ENCODE results near the gene KISS1R.
"Not testable (repeated sequence)": the region's sequence is repeated elsewhere in the genome, so short reads cannot be mapped to it uniquely, and the experiment has no call there.

The KISS1R gene

DNA sequence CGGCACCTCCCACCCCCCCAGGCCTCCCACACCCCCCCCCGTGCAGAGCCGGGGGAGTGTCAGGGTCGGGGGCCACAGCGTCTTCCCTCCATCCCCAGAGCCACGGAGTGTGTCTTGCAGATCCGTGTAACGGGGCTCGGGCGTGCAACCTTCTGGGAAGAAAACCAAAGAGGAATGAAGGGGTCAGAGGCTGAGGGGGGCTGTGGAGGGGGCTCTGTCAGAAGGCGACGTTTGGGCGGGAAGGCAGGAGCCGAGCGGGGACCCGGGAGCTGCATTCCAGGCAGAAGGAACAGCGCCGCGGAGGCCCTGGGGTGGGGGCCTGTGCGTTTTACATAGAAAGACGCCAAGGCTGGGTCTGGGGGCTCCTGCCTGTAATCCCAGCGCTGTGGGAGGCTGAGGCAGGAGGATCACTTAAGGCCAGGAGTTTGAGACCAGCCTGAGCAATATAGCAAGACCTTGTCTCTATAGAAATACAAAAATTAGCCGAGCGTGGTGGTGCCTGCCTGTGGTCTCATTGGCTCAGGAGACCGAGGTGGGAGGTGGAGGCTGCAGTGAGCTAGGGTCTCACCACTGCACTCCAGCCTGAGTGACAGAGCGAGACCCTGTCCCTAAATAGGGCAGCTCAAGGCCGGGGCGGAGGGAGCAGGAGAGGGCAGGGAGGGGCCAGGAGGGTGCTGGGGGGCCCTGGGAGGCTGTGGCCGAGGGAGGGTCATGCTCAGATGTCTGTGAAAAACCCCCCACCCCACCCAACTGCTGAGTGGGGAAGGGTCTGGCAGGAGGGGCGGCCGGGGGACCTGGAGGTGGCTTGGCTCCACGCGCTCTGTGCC, 36.5 kb downstream of the KISS1R start:
- DNase-seq (ENCODE audit: low spot score), result no peak

DNA sequence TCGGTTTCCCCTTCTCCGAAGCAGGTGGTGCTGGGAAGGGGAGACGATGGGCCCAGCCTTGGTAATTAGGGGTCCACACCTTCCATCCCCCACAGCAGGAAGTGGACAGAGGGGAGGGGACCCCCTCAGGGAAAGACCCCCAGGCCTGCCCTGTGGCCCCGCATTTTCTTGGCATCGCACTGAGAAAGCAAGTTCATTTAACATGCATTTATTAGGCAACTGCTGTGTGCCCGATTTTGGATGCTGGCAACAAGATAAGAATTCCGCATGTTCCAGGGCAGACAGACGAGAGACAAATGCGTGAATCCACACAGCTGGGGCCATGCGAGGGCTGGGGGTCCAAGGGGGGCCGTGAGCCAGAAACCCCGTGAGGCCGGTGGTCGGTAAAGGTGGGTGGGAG, 37.1 kb downstream of the KISS1R start:
- no peak for DNase-seq (ENCODE audit: low spot score)

GRCh38 chr19:954672-955494, 37.8 kb downstream of the KISS1R start:
- no peak for DNase-seq (ENCODE audit: low spot score)

- DNase-seq (ENCODE audit: low spot score), result no peak
These were observed 39.0 kb downstream of the KISS1R start for GRCh38 chr19:955803-956765.

DNA sequence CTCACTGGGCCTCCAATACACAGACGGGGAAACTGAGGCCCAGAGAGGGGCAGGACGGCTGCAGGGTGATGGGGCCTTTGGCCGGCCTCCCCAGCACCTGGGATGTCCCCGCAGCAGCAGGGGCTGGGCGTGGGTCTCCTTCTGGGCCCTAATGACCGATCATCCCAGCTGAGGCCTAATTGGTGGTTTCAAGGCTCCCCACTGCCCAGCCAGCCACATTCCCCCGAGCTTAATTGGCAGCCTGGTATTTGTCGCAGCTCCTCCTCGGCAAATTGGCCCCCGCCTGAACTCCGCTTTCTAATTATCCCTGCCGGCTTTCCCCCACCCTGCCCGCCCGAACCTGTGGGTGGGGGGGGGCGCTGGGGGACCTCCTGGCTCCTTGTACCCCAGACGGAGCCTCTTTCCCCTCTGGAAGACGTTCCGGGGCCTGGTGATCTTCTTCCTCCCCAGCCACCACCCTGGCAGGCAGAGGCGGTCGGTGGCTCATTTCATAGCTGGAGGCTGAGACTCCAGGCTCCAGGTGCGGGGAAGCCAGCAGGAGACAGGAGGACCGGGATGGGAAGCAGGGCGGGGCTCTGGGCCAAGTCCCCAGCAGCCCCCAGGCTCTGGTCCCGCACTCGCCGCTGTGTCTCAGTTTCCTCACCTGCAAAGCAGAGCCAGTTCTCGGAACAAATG, 39.8 kb downstream of the KISS1R start:
- no peak for DNase-seq (ENCODE audit: low spot score)

GRCh38 chr19:957578-957977, 40.4 kb downstream of the KISS1R start:
- DNase-seq (ENCODE audit: low spot score), result not testable (repeated sequence)

DNA sequence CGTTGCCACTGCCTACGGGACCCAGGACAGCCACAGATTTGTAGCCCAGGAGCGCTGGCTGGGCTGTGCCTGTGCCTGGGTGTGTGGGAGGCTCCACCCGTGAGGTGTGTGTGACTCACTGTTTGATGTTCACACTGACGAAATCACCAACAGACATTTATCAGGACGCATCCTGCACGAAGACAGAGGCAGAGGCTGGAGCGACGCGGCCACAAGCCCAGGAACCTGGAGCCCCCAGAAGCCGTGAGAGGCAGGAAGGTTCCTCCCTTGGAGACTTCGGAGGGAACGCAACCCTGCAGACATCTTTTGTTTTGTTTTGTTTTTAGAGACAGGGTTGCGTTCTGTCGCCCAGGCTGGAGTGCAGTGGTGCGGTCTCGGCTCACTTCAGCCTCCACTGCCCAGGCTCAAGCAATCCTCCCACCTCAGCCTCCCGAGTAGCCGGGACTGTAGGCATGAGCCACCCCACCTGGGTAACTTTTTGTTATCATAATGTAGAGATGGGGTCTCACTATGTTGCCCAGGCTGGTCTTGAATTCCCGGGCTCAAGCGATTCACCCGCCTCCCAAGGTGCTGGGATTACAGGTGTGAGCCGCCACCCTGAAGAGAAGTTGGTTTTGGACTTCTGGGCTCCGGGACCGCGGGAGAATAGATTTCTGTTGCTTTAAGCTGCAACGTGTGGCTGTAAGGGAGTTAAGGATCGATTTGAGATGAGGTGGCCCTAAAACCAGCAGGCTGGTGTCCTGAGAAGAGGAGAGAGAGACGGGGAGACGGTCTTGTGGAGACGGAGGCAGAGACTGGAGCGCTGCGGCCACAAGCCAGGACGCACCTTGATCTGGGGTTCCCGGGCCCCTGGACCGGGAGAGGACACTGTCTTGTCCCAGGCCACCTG, 42.1 kb downstream of the KISS1R start:
- DNase-seq (ENCODE audit: low spot score), result no peak

DNA sequence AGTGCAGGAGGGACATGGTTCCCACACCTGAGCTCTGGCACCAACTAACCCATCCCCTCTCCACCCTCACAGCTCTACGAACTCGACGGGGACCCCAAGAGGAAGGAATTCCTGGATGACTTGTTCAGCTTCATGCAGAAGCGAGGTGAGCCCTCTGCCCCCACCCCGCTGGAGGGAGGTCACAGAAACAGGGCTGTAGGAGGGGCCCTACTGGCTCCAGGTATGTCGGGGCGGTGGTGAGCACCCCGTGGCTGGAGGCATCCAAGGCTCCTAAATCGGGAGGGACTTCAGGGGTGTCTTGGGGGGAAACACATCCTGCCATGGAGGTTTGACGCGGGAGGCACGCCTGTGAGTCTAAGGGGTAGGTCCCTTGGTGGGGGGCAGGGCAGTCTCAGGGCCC, 42.9 kb downstream of the KISS1R start:
- DNase-seq (ENCODE audit: low spot score), result no peak

DNA sequence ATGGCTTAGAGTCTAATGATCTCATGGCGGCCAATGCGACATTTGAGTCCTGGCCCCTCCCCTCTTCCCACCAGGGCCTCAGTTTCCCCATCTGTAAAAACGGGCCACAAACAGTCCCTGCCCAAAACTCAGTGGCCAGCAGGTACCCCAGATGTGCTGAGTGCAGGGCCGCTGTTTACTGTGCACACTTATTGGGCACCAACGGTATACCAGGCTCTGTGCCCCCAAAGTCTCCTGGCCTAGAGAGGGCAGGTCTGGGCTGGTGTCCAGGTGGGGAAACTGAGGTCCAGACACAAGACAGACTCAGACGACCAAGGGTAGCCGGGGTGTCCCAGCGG, 43.4 kb downstream of the KISS1R start:
- no peak for DNase-seq (ENCODE audit: low spot score)

DNA sequence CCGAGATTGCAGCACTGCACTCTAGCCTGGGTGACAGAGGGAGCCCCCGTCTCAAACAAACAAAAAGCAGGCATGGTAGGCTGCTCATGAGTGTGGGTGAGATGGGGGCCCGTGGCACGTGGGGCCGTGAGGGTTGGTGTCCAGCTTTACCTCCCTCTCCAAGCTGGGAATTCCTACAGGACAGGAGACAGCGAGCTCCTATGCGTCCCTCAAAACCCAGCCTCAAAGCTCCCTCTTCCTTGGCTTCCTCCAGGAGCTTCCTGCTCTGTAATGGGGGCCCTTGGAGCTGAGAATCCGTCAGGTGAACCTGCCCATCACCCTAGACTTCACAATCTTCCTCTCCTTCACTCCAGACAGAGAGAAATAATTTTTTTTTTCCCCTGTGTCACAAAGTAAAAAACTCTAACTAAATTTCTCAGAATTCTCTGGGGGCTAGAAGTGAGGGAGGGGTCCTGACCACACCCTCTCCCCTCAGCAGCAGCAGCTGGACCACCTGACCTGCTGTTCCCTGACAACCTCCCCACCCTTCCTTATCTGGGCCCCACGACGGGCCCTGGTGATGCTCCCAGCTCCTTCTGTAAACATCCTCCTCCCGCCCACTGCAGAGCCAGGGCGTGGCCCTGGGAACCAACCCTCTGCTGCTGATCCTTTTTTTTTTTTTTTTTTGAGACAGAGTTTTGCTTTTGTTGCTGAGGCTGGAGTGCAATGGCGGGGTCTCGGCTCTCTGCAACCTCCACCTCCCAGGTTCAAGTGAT, 44.9 kb downstream of the KISS1R start:
- no peak for DNase-seq (ENCODE audit: low spot score)

DNA sequence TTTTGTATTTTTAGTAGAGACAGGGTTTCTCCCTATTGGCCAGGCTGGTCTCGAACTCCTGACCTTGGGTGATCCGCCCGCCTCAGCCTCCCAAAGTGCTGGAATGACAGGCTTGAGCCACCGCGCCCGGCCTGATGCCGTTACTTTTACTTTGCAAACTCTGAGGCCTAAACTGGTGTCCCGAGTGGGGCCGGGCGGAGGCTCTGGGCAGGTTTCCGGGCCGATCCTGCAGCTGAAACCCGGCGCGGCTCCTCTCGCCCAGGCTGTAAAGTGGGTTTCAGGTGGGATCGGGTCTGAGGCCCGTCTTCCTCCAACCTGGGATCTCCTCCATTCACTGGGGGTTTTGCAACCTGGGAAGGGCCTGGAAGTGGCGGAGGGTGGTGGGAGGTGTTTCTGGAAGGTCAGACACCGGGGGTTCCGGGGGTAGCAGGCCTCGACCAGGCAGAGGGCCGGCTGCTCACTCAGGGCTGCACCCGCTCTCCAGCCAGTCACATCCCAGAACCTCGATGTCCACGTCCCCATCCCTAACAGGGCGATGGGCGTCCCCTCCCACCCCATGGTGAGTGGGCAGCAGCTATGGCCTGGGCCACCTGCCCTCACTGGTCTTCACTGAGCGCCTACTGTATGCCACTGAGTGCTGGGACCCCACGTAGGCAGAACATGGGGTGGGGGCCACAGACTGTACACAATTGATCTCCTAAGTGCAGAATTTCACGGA, 45.7 kb downstream of the KISS1R start:
- no peak for DNase-seq (ENCODE audit: low spot score)

DNA sequence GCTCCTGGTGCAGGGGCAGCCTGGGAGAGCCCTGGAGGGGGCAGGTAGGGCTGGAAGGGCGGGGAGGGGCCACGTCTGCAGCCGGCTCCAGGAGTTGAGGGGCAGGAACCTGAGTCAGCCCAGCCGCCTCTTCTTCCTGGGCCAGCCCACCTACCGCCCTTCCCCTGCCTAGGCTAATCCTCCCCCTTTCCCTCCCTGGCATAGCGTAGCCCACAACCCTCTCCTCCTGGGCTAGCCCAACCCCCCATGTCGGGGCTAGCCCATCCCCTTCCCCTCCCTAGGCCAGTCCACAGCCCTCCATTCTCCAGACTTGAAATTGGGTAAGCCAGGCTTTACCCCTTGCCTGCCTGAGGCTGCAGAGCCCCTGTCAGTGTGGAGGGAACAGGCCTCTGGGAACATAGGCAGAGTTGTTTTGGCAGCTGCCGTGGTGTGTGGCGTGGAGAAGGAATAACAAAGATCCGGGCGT, 46.4 kb downstream of the KISS1R start:
- DNase-seq (ENCODE audit: low spot score), result no peak

DNA sequence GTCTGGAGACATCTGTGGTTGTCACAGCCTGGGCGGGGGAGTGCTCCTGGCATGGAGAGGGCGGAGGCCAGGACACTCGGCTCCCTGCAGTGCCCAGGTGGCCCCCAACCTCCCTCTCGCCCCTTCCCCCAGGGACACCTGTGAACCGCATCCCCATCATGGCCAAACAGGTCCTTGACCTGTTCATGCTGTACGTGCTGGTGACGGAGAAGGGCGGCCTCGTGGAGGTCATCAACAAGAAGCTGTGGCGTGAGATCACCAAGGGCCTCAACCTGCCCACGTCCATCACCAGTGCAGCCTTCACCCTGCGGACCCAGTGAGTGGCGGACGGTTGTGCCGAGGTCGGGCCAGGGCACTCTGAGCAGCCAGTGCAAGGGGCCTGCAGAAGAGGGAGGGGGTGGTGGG, 47.0 kb downstream of the KISS1R start:
- DNase-seq (ENCODE audit: low spot score), result no peak

DNA sequence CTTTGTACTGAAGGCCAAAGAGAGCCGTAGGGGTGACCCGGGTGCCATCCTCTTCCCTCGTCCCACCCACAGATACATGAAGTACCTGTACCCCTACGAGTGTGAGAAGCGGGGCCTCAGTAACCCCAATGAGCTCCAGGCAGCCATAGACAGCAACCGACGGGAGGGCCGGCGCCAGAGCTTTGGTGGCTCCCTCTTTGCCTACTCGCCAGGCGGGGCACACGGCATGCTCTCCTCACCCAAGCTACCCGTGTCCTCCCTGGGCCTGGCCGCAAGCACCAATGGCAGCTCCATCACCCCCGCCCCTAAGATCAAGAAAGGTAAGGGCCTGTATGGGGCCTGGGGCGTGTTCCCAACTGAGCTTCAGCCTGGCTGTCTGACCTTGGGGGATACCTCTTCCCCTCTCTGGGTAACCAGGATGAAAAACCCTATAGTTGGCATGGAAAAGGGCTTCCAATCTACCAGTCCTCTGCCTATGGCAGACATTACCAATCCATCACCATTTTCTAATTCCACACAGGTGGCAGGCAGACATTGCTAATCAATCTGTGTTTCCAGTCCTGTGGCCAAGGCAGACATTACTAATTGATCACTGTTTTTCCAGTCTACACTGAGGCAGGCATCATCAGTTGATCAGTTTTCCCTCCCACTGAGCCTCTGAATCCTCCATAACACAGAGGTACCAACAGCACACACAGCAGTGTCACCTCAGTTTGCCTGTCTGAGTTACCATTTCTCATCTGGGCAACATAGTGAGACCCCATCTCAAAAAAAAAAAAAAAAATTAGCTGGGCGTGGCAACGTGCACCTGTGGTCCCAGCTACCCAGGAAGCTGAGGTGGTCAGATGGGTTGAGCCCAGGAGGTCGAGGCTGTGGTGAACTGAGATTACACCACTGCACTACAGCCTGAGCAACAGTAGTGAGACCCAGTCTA, 47.9 kb downstream of the KISS1R start:
- no peak for DNase-seq (ENCODE audit: low spot score)

- no peak for DNase-seq (ENCODE audit: low spot score)
These were observed 49.5 kb downstream of the KISS1R start for GRCh38 chr19:966485-967088.
